ENCODE results near the gene AP2M1. TPM values are rescaled to one million over a fixed set of nuclear protein-coding genes. Genes with fewer than 3 reads are reported as not detected.

Gene AP2M1
- total and polyA plus RNA-seq, 2 of the 13 experiments (the other 11 are each of a cell fraction or from before 2014, with no cell fraction given): 126 to 146 TPM

- TF ChIP-seq ZNF280B (CRISPR knock-in tag; IDR thresholded peaks at IDR 0.05; ENCODE audit: borderline replicate concordance) (peak; percentile 74; the same call in 1 of the 2 replicates), ZNF619 (CRISPR knock-in tag; IDR thresholded peaks at IDR 0.05) (no peak), MXD1 (CRISPR knock-in tag; IDR thresholded peaks at IDR 0.05) (peak; percentile 25; the same call in 1 of the 2 replicates), ZNF776 (CRISPR knock-in tag; IDR thresholded peaks at IDR 0.05) (peak; percentile 49), ZNF800 (CRISPR knock-in tag; IDR thresholded peaks at IDR 0.05) (no peak), ZNF879 (CRISPR knock-in tag; IDR thresholded peaks at IDR 0.05) (0 out of 2 replicates have a peak, but pooled peaks have one; percentile 43), THYN1 (CRISPR knock-in tag; IDR thresholded peaks at IDR 0.05; ENCODE audit: borderline replicate concordance, low read depth) (no peak), RAD51 (IDR thresholded peaks at IDR 0.05; ENCODE audit: borderline replicate concordance) (no peak), ZNF205 (CRISPR knock-in tag; IDR thresholded peaks at IDR 0.05) (no peak), ZGPAT (CRISPR knock-in tag; IDR thresholded peaks at IDR 0.05) (0 out of 2 replicates have a peak, but pooled peaks have one; percentile 20), FOXO4 (CRISPR knock-in tag; conservative IDR thresholded peaks at IDR 0.05) (0 out of 2 replicates have a peak, but pooled peaks have one; percentile 57), CREBL2 (CRISPR knock-in tag; IDR thresholded peaks at IDR 0.05; ENCODE audit: borderline replicate concordance) (no peak), KLF16 (CRISPR knock-in tag; IDR thresholded peaks at IDR 0.05) (0 out of 4 replicates have a peak, but pooled peaks of 1 of the 2 experiments have one; percentile 34), ZNF331 (CRISPR knock-in tag; IDR thresholded peaks at IDR 0.05) (no peak), JDP2 (CRISPR knock-in tag; IDR thresholded peaks at IDR 0.05; ENCODE audit: borderline replicate concordance) (no peak), BORCS8-MEF2B (CRISPR knock-in tag; IDR thresholded peaks at IDR 0.05) (peak; percentile 42; the same call in 1 of the 2 replicates), CHCHD3 (CRISPR knock-in tag; IDR thresholded peaks at IDR 0.05) (0 out of 2 replicates have a peak, but pooled peaks have one; percentile 61), PHF8 (CRISPR knock-in tag; IDR thresholded peaks at IDR 0.05) (peak; percentile 84), ATF5 (CRISPR knock-in tag; IDR thresholded peaks at IDR 0.05; ENCODE audit: low read depth) (no peak), ZC3H13 (CRISPR knock-in tag; IDR thresholded peaks at IDR 0.05) (no peak), MIER2 (CRISPR knock-in tag; IDR thresholded peaks at IDR 0.05) (no peak), ATM (IDR thresholded peaks at IDR 0.05; ENCODE audit: borderline replicate concordance) (no peak)
Measured at GRCh38 chr3:184186184-184186901, 11.7 kb downstream of the AP2M1 start, which contains the start of gene ABCF3 (continued).
